ENCODE results near the gene SSRP1. TPM values are rescaled to one million over a fixed set of nuclear protein-coding genes. Genes with fewer than 3 reads are reported as not detected.
"Not testable (repeated sequence)": the region's sequence is repeated elsewhere in the genome, so short reads cannot be mapped to it uniquely, and the experiment has no call there.

The SSRP1 gene
- total RNA-seq, 1 donor from 2014 or later = 58.3 TPM

GRCh38 chr11:57336856-57337255 is 1.2 kb upstream of the SSRP1 start:
- DNase-seq (ENCODE audit: low read depth in 2 of 2) = not testable (repeated sequence)

DNA sequence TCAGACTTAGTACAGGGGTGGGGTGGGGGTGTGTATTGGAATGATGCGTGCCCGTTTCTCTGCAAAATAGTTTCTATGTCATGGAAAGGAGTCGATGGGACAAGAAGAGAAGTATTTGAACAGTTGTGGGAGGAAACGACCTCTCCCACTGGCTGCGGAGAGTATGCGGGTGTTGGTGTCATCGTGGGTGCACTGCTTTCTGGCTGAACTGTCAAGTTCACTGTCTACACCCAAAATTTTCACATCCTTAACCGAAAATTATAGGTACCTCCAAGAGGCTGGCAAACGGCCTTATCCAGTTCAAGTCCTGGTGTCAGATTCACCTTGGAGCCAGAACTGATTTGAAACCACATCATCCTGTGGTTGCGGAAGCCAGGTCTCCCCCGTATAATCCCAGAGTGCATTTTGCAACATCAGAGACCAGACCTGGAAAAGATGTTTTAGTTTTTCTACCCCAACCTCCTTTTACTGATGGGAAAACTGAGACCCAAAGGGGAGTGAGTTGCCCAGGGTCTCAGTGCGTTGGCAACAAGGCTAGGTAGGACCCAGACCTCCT is 497 bp upstream of the SSRP1 start:
- no peak for DNase-seq (ENCODE audit: low read depth in 2 of 2)

DNA sequence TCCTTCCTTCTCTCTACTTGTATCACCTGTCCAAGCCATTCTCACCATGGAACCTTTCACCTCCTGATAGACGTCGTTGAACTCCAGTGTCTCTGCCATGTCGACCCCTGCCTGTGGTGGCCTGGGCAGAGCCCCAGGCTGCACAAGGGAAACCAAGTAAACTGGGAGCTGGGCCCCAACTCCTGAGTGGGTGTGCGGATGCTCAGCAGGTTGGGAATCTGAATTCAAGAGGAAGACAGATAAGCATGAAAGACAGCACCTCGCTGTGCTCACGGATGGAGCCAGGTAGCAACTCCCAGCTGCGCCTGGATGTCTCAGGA is 709 bp downstream of the SSRP1 start:
- no peak for DNase-seq (ENCODE audit: low read depth in 2 of 2)

- no peak for DNase-seq (ENCODE audit: low read depth in 2 of 2)
Measured at GRCh38 chr11:57332694-57333440, 2.8 kb downstream of the SSRP1 start.

DNA sequence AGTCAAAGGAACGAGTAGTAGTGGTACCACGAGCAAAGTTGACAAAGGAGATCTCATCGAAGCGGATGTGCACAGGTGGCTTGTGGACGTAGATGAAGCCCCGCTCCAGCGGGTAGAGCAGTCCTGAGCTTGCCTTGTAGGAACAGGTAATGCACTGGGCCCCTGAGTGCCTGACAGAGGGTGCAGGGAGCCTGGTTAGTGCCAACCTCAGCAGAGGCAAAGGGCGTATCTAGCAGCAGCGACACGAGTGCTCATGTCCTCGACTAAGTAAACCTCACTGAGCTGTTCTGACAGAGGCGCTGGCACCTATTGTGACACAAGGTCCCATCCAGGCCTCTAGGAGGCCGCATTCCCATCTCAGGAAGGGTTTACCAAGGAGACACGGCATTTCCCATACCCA is 4.0 kb downstream of the SSRP1 start:
- no peak for DNase-seq (ENCODE audit: low read depth in 2 of 2)

- no peak for DNase-seq (ENCODE audit: low read depth in 2 of 2)
Measured at GRCh38 chr11:57330029-57330428, 5.7 kb downstream of the SSRP1 start.

- no peak for DNase-seq (ENCODE audit: low read depth in 2 of 2)
Measured at GRCh38 chr11:57327721-57328120, 8.0 kb downstream of the SSRP1 start.

DNA sequence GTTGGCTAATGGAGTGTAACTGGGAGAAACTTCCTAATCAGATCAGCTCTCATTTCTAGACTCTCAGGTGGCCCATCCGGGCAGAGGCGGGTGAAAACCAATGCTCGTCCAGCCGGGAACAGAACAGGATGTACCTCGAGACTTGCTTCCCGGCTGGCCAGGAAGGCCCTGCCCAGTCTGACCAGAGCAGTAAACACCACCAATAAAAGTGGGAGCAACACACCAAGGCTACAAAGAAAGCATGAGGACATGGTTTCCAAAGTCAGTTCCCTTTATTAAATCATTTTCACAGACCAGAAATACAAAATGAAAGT is 10.0 kb downstream of the SSRP1 start:
- DNase-seq (ENCODE audit: low read depth in 2 of 2) = peak; percentile 58 to 85

GRCh38 chr11:57324886-57325734 is 10.6 kb downstream of the SSRP1 start, which contains the start of gene TNKS1BP1:
Gene TNKS1BP1, minus strand, starts transcription at chr11:57324952. Its CDS starts 3,067 bp downstream, at chr11:57321885.
- DNase-seq (ENCODE audit: low read depth in 2 of 2) = peak; percentile 92 to 98

GRCh38 chr11:57324154-57324885 is 11.4 kb downstream of the SSRP1 start:
- DNase-seq (ENCODE audit: low read depth in 2 of 2) = peak in 1 of 2 donors; percentile 58

DNA sequence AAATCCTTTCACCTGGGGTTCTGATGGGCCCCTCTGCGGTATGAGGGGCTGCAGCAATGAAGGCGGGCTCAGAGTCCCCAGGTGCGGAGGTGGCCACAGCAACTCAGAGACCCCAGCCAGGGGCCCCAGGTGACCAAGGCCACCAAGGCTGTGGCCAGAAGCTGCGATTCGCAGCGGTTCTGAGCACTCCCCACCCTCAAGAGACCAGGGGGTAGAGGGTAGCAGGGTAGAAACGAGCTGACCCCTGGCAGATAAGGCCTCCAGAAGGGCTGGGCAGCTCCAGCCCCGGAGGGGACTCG is 11.9 kb downstream of the SSRP1 start:
- DNase-seq (ENCODE audit: low read depth in 2 of 2) = no peak

GRCh38 chr11:57323167-57323854 is 12.4 kb downstream of the SSRP1 start:
- DNase-seq (ENCODE audit: low read depth in 2 of 2) = no peak

DNA sequence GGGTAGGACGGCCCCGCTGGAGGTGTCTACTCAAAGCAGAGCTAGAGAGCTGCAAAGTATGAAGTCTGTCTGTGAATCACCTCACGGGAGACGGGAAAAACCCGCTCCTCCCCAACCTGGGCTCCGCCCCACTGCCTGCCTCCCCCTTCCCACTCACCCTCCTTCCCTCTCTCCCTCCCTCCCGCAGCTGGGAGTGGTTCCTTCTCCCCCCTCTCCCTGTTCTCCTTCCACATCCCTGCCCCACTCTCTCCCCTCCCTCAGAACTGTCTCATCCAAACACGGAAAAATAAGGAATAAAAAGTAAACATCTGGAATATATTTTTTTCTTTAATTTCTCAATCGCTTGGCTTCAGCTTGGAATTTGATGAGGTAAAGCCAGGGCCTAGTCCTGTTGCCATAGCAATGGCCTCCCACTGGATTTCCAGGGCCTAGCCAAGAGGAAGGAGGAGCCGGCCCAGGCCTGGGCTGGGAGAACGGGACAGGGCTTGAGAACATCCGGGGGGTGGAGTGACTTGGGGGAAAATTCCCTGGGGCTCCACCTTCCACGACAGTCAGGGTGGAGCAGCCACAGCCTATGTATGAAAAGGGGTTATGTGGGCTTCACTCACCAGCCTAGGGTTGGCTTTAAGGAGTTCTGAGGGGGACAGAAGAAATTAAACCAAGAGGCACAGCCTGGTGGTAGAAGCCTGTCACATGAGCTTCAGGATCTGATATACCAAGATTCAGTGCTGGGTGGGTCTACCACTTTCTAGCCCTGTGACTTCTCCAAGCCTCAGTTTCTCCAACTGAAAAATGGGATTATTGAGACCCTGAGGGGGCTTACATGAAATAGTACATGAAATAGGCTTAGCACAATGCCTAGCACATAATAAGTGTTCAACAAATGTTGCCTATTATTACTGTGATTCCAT is 13.2 kb downstream of the SSRP1 start:
- peak; percentile 77 to 88 for DNase-seq (ENCODE audit: low read depth in 2 of 2)

- DNase-seq (ENCODE audit: low read depth in 2 of 2) = no peak
Measured at GRCh38 chr11:57321388-57322255, 14.1 kb downstream of the SSRP1 start.

DNA sequence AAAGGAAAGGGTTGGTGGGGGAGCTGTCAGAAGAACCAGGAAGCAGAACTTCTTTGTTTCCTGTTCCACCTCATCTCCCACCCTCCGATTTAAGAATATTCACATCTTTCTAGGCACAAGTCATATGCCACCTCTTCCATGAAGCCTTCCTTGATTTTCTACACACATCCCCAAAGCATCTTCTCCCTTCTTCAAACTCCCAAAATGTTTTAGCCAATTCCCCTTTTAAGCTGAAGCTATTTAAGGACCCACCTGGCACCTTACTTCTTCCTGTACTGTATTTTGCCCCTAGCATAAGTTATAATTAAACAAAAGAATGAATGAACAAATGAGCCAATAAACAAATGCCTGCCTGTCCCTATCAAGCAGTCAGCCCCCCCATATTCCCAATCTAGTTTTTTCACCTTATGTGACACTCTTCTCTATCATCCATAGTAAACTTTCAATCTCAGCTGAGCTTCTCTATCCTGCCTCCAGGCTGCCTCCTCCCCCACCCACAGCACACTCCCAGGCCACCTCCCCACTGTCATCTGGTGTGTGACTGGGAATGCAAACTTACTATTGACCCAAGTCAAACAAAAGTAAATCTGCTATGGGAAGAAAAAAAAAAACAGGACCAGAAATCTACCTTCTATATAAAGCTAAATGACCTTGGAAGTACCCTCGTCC is 14.8 kb downstream of the SSRP1 start:
- no peak for DNase-seq (ENCODE audit: low read depth in 2 of 2)

- DNase-seq (ENCODE audit: low read depth in 2 of 2) = no peak
Measured at GRCh38 chr11:57320067-57320718, 15.5 kb downstream of the SSRP1 start.

GRCh38 chr11:57318178-57318577 is 17.5 kb downstream of the SSRP1 start:
- peak in 1 of 2 donors; percentile 32 for DNase-seq (ENCODE audit: low read depth in 2 of 2)

DNA sequence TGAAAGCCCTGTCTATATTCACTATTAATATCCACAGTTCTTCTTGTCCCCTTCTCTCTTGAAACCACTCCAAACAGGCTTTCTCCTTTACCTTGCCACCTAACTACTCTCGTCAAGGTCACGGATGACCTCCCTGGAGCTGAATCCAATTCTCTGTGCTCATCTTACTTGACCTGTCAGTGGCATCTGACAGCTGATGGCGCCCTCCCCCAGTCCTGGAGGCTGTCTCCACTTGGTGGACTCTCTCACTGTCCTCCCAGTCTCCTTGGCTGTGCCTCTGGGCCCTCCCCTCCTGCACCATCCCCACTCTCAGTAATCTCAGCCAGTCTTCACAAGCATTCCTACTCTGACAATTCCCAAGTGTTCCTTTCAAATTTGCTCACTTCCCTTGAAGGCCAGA is 19.7 kb downstream of the SSRP1 start:
- DNase-seq (ENCODE audit: low read depth in 2 of 2) = no peak
